A673 (cell line): ENCODE results near the gene LRRC10. TPM values are rescaled to one million over a fixed set of nuclear protein-coding genes. Genes with fewer than 3 reads are reported as not detected.

Source experiments
- BruUV-seq: library from RNA; stranded (reverse); fragments of 400-500 nt; replicated peaks from 2 replicates; lab custom pipeline; 2021; lab: Mats Ljungman, UMichigan
- CTCF ChIA-PET: fragments of 300-600 bp; sonication (Branson Sonifier 250); formaldehyde crosslinking; loops from one replicate; lab custom pipeline; 2022; ENCODE audit warnings: antibody characterized with exemption; lab: Charles Lee
- POLR2A ChIA-PET: fragments of 300-600 bp; sonication (Branson Sonifier 250); formaldehyde crosslinking; loops from one replicate; lab custom pipeline; 2022; ENCODE audit warnings: antibody characterized with exemption; ENCODE audit not compliant: low non-redundant PET; lab: Charles Lee
- DNase-seq: peaks from one replicate; pipeline ENCODE4 v3.0.0-alpha.2; 2015; ENCODE audit warnings: low spot score
- H3K27ac ChIP-seq: fragments of 200-600 bp; sonication (generic); 2 replicates; pipeline ENCODE4 v1.5.1; 2016; ENCODE audit warnings: mixed run types, low read depth, mild to moderate bottlenecking, mixed read lengths, antibody characterized with exemption, low read length; ENCODE audit not compliant: poor library complexity, severe bottlenecking
- H3K27me3 ChIP-seq: fragments of 200-600 bp; sonication (generic); replicated peaks from 2 replicates; pipeline ENCODE4 v1.6.1; 2017; ENCODE audit warnings: mixed run types, low read depth, mild to moderate bottlenecking, mixed read lengths, antibody characterized with exemption, low read length; ENCODE audit not compliant: insufficient read depth, poor library complexity
- H3K36me3 ChIP-seq: fragments of 200-600 bp; sonication (generic); 2 replicates; pipeline ENCODE4 v1.6.1; 2016; ENCODE audit warnings: mixed run types, mild to moderate bottlenecking, mixed read lengths, antibody characterized with exemption, low read length; ENCODE audit not compliant: insufficient read depth, poor library complexity, severe bottlenecking
- H3K4me1 ChIP-seq: fragments of 200-600 bp; sonication (generic); 2 replicates; pipeline ENCODE4 v1.6.1; 2017; ENCODE audit warnings: mixed run types, mild to moderate bottlenecking, mixed read lengths, antibody characterized with exemption, low read length; ENCODE audit not compliant: insufficient read depth, poor library complexity, severe bottlenecking
- H3K4me3 ChIP-seq: fragments of 200-600 bp; sonication (generic); 2 replicates; pipeline ENCODE4 v1.5.1; 2016; ENCODE audit warnings: low read depth, mixed run types, mild to moderate bottlenecking, mixed read lengths, low read length; ENCODE audit not compliant: poor library complexity, severe bottlenecking
- H3K9me3 ChIP-seq: fragments of 200-600 bp; sonication (generic); 2 replicates; pipeline ENCODE4 v1.6.1; 2016; ENCODE audit warnings: mixed run types, low read depth, mild to moderate bottlenecking, mixed read lengths, antibody characterized with exemption, low read length; ENCODE audit not compliant: poor library complexity, severe bottlenecking
- EZH2 ChIP-seq: fragments of 200-600 bp; sonication (generic); IDR thresholded peaks from 2 replicates; pipeline ENCODE4 v1.6.1; 2017; ENCODE audit warnings: borderline replicate concordance, low read depth, mild to moderate bottlenecking, mixed read lengths, antibody characterized with exemption, low read length; ENCODE audit not compliant: poor library complexity, severe bottlenecking
- intact Hi-C: fragments of 100-400 bp; cut with micrococcal nuclease; formaldehyde crosslinking; loops from one replicate; pipeline ENCODE4 v1.10.0; 2022; ENCODE audit not compliant: unreplicated experiment
- total RNA-seq: library from RNA; stranded (reverse); gene quantifications from 2 replicates; pipeline ENCODE4 v1.2.3, GENCODE V29; 2021
- TF ChIP-seq, protein P1 (sequence below): fragments of 300-800, 200-600 bp; sonication (generic); conservative IDR thresholded peaks from 2 replicates; pipeline ENCODE4 v1.5.1; 2017; ENCODE audit warnings: low read depth, mild to moderate bottlenecking, antibody characterized with exemption, low read length, moderate library complexity, mixed read lengths

LRRC10 gene
- total RNA-seq, 1 experiment from 2014 or later: not detected

- Histone ChIP-seq H3K27ac (no peak overlapping the region), H3K27me3 (no peaks in the 10 kb centered on the region), H3K36me3 (peaks cover 75% of the 10 kb centered on the region), H3K4me3 (no peak overlapping the region), H3K9me3 (no peaks in the 10 kb centered on the region), H3K4me1 (peaks cover 10% of the 10 kb centered on the region)
- DNase-seq: no peak
- TF ChIP-seq EZH2: no peak
- TF ChIP-seq, protein P1, sequence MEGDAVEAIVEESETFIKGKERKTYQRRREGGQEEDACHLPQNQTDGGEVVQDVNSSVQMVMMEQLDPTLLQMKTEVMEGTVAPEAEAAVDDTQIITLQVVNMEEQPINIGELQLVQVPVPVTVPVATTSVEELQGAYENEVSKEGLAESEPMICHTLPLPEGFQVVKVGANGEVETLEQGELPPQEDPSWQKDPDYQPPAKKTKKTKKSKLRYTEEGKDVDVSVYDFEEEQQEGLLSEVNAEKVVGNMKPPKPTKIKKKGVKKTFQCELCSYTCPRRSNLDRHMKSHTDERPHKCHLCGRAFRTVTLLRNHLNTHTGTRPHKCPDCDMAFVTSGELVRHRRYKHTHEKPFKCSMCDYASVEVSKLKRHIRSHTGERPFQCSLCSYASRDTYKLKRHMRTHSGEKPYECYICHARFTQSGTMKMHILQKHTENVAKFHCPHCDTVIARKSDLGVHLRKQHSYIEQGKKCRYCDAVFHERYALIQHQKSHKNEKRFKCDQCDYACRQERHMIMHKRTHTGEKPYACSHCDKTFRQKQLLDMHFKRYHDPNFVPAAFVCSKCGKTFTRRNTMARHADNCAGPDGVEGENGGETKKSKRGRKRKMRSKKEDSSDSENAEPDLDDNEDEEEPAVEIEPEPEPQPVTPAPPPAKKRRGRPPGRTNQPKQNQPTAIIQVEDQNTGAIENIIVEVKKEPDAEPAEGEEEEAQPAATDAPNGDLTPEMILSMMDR: no peak
- ChIA-PET CTCF (no interaction called here), POLR2A (interaction anchor here (0.7 kb wide), 1 partner anchor 18 kb away, joined by 3 read pairs; no protein-coding TSS in a partner anchor)
- intact Hi-C loops: no loop called here
- BruUV-seq: no TSS peak
Measured at GRCh38 chr12:69588527-69588926, 22.2 kb downstream of the LRRC10 start.

DNA sequence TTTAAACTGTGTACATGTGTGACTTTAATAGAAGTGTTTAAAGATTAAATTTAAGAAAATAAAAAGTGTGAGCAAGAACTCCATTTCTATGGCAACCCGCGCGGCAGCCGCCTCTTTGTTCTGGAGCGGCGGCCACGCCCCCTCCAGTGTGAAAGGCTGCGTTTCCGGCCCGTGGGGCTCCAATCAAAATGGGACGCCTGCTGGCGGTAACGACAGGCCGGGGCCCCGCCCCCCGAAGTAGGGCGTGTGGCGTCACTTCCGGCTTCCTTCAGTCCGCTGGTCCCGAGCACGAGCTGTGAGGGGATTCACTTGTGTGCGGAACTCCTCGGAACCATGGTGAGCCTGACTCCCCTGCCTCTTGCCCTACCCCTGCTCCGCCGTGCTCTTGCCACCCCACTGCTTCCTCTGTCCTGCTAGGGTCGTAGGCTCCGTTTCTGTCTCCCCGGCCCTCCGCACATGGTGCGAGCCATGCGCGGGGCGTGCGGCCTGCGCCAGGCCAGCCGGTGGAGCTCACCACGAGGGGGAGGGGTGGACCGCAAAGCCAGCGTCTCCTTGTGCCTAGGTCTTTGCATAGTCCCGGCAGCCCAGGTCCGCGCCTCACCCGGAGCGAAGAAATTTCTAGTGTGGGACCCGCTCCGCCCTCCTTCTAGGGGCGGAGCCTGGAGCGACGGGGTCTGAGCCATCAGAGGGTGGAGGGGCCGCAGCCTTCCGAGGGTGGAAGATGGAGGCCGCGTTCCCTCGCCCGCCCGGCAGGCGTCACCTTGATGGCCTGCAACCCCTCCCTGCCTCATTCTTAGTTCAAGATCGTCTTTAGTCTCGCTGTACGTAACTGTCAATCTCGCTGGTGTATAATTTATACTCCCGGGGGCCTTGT is 25.3 kb downstream of the LRRC10 start, which contains the start of gene CCT2:
CCT2 (plus strand) TSS at position 271 of the 874 bp plus-strand sequence; CDS start at position 334, 63 bp downstream.
- peaks cover 44% of the 10 kb centered on the region for H3K36me3 ChIP-seq
- peak; percentile 98 for DNase-seq
- H3K27me3 ChIP-seq: no peaks in the 10 kb centered on the region
- peaks cover 10% of the 10 kb centered on the region for H3K4me1 ChIP-seq
- TSS peak; percentile 100 for BruUV-seq
- intact Hi-C loops: no loop called here
- TF ChIP-seq EZH2: no peak
- TF ChIP-seq, protein P1: 0 out of 2 replicates have a peak, but pooled peaks have one; percentile 29
- POLR2A ChIA-PET: no interaction called here
- H3K9me3 ChIP-seq: no peaks in the 10 kb centered on the region
- peak within 1 kb of the TSS; percentile 97 for H3K27ac ChIP-seq
- CTCF ChIA-PET: no interaction called here
- peak within 1 kb of the TSS; percentile 89 for H3K4me3 ChIP-seq

GRCh38 chr12:69583203-69583602 is 27.5 kb downstream of the LRRC10 start:
- BruUV-seq: no TSS peak
- Histone ChIP-seq H3K36me3 (peaks cover 22% of the 10 kb centered on the region), H3K4me3 (no peak overlapping the region), H3K4me1 (peaks cover 10% of the 10 kb centered on the region), H3K27ac (no peak overlapping the region), H3K9me3 (no peaks in the 10 kb centered on the region), H3K27me3 (no peaks in the 10 kb centered on the region)
- intact Hi-C loops: no loop called here
- POLR2A ChIA-PET: no interaction called here
- TF ChIP-seq, protein P1: peak; percentile 48; the same call in 1 of the 2 replicates
- TF ChIP-seq EZH2: no peak
- CTCF ChIA-PET: no interaction called here
- peak; percentile 56 for DNase-seq
